GM19025 (cell line): Measurements from ENCODE around the gene MINDY4.
A peak's percentile ranks its signal among the peaks of the same experiment; 100 is the strongest.

ENCODE experiments used
- ATAC-seq: cut with Tn5 transposase; IDR thresholded peaks from one replicate; pipeline ENCODE4 v1.9.1; 2021; ENCODE audit warnings: mild to moderate bottlenecking, low read depth, moderate library complexity; ENCODE audit not compliant: unreplicated experiment

The MINDY4 gene

DNA sequence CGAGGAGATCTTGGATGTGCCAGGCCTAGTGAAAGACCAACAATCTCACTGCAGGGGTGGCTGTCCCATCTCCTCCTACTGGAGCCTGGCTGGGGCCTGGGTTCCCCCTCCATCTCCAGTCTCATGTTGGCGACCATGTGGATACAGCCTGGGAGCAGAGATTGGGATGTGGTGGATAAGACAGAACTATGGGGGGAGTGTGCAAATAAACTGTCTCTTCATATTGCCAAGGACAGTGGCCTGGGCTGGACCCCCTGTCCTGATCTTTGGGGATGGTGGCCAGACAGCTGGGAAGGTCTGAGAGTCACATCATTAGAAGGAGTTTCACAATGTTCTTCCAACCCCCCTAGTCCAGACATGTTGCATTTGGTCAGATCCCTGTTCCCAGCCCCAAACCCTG, 5.8 kb upstream of the MINDY4 start:
- ATAC-seq, result no peak

DNA sequence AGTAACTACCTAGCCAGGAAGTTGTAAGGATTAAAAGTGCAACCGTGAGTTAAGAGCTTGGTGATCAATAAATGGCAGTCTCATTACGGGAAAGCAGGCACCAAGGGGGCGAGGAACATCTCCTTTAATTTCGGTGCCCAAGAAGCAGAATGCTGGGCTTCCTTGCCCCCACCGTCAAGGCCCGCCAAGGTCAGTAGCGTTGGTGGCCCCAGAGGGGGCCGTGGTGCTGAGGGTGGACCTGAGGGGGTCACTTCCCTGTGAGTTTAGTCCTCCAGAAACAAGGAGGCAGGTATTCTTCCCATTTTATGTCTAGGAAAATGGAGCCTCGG, 408 bp upstream of the MINDY4 start:
- ATAC-seq, result no peak

DNA sequence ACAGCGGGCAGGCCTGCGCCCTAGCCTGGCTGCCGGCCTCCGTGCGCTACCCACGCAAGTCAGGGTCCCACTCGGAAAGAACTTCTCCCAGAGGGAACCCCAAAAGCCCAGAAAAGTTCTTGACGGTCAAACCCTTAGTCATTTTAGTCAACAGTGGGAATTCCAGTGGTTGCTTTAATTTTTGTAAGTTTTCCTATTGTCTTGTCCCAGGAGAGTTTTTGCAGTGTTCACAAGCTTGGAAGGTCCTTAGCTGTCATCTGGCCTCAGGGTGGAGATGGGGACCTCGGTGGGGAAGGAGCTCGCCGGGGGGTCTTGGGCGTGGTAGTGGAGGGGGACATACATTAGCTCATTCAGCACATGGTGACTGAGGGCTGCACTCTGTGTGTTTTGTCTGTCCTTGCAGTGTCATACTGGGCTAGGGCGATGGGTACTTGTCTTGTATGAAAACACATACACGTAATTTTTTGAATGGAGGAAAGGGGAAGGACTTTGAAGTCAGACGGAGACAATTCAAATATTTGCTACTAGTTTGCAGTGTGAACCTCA, 736 bp downstream of the MINDY4 start:
- ATAC-seq, result peak; percentile 12

DNA sequence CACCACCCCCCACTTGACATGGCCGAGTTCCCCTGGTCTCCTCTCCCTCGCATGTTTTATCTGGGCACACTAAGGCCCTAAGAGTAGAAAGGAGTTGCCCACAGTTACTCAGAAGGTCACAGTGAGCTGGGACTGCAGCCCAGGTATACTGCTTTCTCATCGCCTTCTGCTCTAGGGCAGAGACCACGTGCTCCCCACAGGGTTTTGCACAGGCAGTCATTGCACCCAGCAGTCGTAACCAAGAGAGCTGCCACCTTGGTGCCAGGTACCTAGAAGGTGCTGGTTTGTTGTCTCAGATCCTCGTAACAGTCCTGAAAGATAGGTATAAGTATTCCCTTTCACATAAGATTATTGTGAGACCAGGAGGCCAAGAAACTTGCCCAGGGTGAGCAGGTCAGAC, 1.8 kb downstream of the MINDY4 start:
- no peak for ATAC-seq

DNA sequence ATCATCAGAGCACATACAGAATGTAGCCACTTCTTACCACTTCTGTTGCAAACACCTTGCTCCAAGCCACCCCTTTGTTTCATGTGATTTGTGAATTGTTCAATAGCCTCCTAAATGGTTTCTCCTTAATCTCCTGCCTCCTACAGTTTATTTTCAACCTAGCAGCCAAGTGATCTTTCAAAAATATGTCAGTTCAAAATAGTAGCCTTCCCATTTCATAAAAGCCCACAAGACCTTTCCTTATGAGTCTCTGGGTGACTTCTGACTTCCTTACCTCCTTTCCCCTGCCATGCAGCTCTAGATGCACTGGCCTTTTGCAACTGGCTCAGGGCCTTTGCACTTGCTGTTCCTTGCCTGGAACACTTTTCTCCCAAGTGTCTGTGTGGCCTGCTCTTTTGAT, 4.8 kb downstream of the MINDY4 start:
- no peak for ATAC-seq

GRCh38 chr7:30776971-30777370, 5.8 kb downstream of the MINDY4 start:
- ATAC-seq, result no peak

DNA sequence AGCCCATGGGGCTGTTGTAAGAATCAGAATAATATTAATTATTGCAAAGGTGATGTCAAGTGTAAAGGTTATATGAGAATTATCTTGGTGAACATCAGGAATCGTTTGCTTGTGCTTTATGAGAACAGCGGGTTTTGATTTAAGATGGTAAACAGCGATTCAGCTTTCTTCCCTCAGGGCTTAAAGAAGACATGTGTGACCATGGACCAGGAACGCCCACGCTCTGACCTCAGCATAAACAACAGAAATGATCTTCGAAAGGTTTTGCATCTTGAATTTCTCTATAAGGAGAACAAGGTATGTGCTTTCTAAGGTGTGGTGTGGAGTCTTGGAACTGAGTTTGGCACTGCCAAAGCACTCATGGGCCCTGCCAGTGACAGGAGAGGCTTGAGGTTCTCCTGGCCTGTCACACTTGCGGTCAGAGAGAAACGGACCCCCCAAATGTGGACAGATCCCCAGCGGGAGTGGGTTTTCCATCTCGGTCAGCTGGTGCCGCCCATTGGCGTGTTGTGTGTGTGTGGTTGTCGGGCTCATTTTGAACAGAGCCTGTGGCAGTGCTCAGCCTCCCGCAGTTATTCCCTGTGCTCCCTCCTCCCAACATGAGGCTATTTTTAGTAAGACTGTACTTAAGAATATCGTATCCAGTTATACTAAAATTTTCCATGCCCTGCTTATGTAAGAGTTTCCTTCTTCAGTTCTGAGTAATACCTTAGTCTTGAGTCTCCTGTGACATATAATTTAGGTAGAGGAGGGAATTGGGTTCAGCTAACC, 7.2 kb downstream of the MINDY4 start:
- no peak for ATAC-seq

GRCh38 chr7:30779574-30779973, 8.4 kb downstream of the MINDY4 start:
- ATAC-seq, result no peak

- ATAC-seq, result no peak
Observed at GRCh38 chr7:30780941-30781340, 9.7 kb downstream of the MINDY4 start.

- no peak for ATAC-seq
Observed at GRCh38 chr7:30782690-30783089, 11.5 kb downstream of the MINDY4 start.

- ATAC-seq, result no peak
Observed at GRCh38 chr7:30785786-30786185, 14.6 kb downstream of the MINDY4 start.

DNA sequence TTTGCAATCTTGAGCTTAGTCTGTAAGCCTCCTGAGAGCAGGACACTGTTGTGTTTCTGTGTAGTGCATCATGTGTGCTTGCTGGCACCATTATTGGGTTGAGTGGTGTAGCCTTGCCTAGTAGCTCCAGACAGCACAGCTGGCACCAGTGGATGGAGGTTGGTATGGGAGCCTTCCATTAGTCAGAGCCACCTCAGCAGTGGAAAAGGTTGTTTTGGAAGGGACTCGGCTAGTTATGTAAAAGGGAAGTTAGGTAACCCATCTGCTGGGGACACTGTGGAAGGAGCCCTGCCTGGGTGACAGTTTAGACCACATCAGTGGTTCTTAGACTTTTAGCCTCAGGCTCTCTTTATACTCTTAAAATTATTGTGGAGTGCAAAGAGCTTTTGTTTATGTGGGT, 16.3 kb downstream of the MINDY4 start:
- ATAC-seq, result no peak

DNA sequence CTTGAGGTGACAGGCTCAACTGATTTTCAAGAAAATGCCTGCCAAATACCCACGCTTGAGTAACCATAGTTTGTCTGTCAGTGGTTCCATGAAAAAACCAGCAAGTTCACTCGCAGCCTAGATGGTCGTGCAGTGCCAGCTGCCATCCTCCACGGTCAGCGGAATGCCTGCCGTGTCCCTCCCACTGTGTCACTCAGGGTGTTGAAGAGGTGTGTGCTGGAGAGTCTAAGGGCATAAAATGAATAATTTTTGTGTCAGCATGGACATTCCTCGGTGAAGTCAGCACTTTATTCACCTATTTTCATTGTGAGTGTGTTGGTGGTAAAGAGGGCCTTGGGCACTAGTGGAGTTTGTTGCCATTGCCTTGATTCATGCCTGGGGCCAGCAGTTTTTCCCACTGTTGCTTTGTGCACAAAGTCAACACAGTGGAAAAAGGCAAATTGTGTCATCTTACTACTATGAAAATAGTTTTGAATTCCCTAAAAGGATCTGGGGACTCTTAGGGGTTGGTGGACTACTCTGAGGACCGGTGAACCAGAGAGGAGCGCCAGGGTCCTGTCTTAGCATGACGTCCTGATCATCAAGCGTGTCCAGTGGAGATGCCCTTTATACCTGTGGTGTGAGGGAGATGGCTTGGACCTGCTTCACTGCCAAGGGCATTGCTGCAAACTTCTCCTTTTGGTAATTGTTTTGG, 17.6 kb downstream of the MINDY4 start:
- no peak for ATAC-seq

DNA sequence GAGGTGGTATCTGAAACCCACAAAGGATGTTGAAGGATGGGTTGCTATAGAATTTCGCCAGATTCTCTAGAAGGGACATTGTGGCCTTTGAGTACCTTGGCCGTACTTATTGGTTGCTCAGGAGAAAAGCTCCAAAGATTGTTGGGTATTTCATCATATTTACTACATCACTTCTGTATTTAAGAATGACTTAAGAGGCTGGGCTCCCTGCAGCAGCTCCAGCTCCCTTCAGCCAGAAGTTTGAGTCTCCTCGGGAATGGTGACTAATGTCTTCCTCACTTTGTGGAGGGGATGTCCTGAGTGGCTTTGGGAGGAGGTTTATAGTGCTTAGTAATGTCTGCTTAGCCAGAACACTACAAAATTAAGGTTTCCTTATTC, 18.1 kb downstream of the MINDY4 start:
- no peak for ATAC-seq

GRCh38 chr7:30790356-30790755, 19.1 kb downstream of the MINDY4 start:
- no peak for ATAC-seq

DNA sequence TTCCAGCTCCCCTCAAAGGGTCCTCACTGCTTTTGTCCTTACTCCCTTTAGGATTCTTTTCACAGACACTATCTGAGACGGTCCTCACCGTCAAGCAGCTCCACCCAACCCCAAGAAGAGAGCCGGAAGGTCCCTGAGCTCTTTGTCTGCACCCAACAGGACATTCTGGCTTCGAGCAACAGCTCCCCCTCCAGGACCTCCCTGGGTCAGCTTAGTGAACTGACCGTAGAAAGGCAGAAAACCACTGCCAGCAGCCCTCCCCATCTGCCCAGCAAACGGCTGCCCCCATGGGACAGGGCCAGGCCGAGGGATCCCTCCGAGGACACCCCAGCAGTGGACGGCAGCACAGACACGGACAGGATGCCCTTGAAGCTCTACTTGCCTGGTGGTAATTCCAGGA, 19.9 kb downstream of the MINDY4 start:
- ATAC-seq, result no peak

DNA sequence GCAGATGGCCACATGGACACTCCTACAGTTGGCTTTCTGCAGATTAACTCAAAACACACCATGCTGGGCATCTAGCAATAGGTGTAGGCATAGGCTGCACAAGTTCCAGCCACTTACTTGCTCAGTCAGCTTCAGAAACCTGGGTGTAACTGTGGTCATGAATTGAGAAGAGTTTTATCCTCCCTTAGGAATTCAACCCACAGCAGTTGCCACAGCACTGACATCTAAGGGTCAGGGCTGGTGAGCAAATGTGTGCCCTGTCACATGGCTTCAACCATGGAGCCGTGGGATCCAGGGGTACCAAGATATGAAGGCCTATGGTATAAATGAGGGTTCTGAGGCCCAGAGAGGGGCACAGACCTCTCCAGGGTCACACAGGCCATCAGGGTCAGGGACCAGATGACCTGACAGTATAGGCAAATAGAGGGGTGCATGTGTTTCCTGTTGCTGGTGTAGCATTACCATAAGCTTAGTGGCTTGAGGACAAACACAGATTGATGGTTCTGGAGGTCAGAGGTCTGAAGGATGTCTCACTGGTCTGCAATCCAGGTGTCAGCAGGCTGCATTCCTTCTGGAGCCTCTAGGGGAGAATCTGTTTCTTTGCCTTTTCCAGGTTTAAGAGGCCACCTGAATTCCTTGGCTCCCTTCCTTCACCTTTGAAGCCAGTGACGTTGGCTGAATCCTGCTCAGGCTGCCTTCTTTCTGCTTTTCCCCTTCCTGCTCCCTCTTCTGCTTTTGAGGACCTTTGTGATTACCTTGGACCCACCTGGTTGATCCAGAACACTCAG, 24.1 kb downstream of the MINDY4 start:
- peak; percentile 24 for ATAC-seq

DNA sequence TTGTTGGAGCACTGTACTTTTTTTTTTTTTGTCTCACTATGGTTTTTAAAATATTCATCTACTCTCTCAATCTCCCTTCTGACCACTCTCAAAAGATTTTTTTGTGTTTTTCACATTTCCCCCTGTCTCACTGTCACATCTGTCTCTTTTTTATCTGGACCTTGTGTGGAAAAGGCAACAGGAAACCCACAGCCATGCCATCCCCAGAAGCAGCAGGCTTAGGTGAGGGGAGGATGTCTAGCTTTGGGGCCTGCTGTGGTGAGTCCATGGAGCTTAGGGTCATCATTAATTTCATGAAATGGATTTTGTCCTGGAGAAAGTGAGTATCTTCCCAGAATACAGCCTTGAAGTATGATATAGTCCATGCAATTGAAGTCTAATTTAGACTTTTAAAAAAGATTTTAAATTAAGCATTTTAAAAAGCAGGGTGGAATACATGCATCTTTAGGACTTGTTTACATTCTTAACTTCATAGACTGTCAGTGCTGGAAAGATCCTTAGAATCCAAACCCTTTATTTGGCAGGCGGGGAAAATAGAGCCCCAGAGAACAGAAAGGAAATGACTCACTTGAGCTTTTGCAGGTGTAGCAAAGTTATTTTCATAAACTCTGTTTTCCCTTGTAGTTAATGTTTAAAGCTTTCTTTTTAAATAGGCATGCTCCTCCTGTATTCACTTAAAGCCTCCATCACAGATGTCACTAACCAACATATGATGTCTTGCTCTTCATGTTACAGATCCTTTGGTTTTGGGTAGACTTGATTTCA, 25.1 kb downstream of the MINDY4 start:
- no peak for ATAC-seq

DNA sequence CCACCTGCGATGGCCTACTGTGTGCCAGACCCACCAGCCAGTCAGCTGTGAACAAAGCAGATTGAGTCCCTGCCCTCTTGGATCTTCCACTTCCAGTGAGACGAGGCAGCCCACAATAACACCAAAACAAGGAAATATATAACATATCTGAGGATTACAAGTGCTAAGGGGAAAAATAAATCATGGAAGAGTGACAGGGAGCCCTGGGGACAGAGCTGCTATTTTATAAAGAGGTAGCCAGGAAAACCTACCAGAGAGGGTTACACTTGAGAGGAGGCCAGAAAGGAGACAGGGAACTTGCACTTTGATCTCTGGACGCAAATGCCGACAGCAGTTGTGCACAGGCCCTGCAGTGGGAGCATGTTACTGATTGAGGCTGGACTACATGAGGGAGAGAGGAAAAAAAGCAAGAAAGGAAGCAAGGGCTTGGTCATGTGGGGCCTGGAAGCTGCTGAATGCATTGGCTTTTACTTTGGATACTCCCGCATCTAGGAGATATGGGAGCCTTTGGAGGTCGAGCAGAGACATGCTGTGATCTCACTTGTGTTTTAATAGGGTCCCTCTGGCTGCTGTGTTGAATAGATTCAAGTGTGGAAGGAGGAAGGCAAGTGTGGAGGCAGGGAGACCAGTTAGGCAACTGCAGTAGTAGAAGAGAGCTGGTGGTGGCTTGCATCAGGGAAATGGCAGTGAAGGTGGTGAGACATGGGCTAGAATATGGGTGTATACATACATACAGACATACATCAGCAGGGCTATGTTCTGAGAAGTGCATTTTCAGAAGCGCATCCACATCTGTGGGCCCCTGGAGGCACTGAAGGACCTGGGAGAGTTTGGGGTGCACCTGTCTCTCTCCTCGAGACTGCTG, 26.2 kb downstream of the MINDY4 start:
- no peak for ATAC-seq
